NT2/D1 (cell line): ENCODE measurements around the gene MUTYH.

Experiments
- DNase-seq: peaks from one replicate; pipeline ENCODE4 v3.0.0-alpha.2; 2011; ENCODE audit warnings: low read depth, low spot score
- H3K27me3 ChIP-seq: 2 replicates; pipeline ENCODE4 v1.6.0; 2011; ENCODE audit warnings: mild to moderate bottlenecking; ENCODE audit not compliant: insufficient read length, insufficient read depth
- H3K36me3 ChIP-seq: 2 replicates; pipeline ENCODE4 v1.6.1; 2011; ENCODE audit warnings: mild to moderate bottlenecking, low read length, mixed read lengths; ENCODE audit not compliant: insufficient read depth, insufficient read length
- H3K4me1 ChIP-seq: 2 replicates; pipeline ENCODE4 v1.5.1; 2011; ENCODE audit not compliant: insufficient read depth, insufficient read length
- H3K4me3 ChIP-seq: 2 replicates; pipeline ENCODE4 v1.5.1; 2011; ENCODE audit warnings: low read depth; ENCODE audit not compliant: insufficient read length
- H3K9ac ChIP-seq: 2 replicates; pipeline ENCODE4 v1.6.0; 2011; ENCODE audit warnings: low read depth; ENCODE audit not compliant: insufficient read length
- H3K9me3 ChIP-seq: 2 replicates; pipeline ENCODE4 v1.5.1; 2011; ENCODE audit warnings: mild to moderate bottlenecking, low read length; ENCODE audit not compliant: insufficient read depth
- SUZ12 ChIP-seq: IDR thresholded peaks from 2 replicates; pipeline ENCODE4 v1.6.1; 2011; ENCODE audit not compliant: insufficient read length, insufficient read depth; ENCODE audit errors: extremely low read depth
- YY1 ChIP-seq: IDR thresholded peaks from 2 replicates; pipeline ENCODE4 v1.6.1; 2011; ENCODE audit not compliant: insufficient read length, insufficient read depth
- ZNF274 ChIP-seq: IDR thresholded peaks from 2 replicates; pipeline ENCODE4 v1.6.1; 2011; ENCODE audit warnings: mild to moderate bottlenecking, low read depth, low read length

Gene MUTYH

DNA sequence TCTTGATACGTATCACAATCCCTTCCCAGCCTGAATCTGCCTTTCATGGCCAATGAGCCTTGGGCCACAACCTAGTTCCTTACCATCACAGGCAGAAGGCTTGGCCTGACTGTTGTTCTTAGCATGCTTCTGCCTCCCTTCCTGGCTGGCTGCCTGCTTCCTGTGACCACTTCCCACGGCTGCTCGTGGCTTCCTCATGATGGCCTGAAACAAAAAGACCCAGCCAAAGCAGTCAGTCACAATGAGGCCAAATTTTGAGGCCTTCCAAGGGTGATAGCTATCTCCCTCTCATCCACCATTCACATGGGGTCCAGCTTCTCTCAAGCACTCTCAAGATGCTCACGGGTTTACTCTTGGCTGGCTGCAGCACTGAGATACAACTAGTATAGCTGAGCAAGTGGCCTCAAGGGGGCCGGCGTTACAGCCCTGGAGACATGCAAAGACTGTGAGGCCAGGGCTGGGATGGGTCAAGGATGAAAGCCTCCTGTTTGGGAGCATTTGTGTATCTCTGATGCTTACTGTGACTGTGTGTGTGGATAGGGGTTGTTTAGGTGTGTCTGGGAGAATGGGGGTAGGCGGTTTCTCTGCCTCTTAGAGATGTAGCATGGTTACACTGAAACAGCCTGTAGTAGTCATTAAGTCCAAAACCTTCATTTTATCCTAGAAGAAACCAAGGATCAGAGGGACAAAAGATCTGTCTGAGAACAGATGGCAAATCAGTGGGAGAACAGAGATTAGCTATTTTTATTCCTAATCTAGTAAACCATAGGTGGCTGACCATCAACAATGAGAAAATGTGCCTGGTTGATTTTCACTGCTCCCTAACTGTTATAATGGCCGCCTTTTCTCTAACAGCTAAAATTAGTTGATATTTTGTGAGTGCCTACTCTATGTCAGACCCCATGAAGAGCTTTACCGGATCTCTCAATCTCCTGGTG, 5.7 kb downstream of the MUTYH start:
- Histone ChIP-seq H3K4me1 (peaks cover 8% of the 10 kb centered on the region), H3K9me3 (peaks cover 8% of the 10 kb centered on the region; the same call in 1 of the 2 replicates), H3K9ac (no peak overlapping the region), H3K36me3 (peaks cover 64% of the 10 kb centered on the region), H3K27me3 (no peaks in the 10 kb centered on the region), H3K4me3 (no peak overlapping the region)
- DNase-seq, result no peak
- no peak for TF ChIP-seq YY1
- TF ChIP-seq SUZ12, result no peak
- TF ChIP-seq ZNF274, result no peak

DNA sequence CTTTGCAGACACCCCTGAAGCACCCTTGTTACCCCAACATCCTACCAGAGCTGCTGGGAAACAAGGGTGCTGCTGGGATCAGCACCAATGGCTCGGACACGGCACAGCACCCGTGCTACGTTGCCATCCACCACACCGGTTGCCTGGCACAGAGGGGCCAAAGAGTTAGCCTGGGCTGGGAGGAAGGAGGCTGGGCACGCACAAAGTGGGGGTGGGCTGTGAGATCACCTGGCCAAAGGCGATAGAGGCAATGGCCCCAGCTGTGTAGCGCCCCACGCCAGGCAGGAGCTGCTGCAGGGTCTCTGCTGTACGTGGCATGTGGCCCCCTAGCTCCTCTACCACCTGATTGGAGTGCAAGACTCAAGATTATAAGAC, 7.9 kb downstream of the MUTYH start:
- H3K27me3 ChIP-seq, result no peaks in the 10 kb centered on the region
- H3K36me3 ChIP-seq, result peaks cover 65% of the 10 kb centered on the region
- TF ChIP-seq SUZ12 (no peak), YY1 (no peak), ZNF274 (no peak)

DNA sequence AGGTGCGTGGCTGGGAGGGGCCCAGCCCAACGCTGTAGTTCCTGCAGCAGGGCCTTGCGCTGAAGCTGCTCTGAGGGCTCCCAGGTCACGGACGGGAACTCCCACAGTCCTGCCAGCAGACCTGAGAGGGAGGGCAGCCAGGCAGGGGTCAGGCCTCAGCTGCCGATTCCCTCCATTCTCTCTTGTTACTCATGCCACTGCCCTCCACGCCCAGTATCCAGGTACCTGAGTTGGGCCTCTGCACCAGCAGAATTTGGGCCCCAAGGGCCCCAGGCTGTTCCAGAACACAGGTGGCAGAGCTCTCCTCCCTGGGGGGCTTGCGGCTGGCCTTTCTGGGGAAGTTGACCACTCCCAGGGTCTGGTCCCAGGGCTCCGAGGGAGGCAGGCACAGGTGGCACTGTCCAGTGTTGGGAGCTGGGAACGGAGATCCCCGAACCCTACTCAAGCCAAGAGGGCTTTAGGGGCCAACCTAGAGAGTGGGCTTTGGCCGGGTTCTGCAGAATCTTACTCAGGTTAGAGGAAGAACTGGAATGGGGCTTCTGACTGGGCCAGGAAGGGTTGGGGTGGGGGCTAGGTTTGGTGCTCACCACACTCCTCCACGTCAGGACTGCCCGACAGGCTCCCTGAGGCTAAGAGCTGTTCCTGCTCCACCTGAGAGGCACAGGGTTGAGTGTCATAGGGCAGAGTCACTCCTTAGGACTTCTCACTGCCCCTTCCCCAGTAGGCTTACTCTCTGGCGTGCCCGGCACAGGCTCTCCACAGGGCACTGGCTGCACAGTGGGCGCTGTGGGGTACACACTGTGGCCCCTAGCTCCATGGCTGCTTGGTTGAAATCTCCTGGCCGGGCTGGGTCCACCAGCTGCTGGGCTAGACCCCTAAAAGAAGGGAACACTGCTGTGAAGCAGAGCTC, 8.5 kb downstream of the MUTYH start:
- Histone ChIP-seq H3K36me3 (peaks cover 72% of the 10 kb centered on the region), H3K9me3 (no peaks in the 10 kb centered on the region), H3K9ac (no peak overlapping the region), H3K27me3 (no peaks in the 10 kb centered on the region), H3K4me3 (no peak overlapping the region), H3K4me1 (peaks cover 23% of the 10 kb centered on the region)
- no peak for DNase-seq
- no peak for TF ChIP-seq ZNF274
- TF ChIP-seq SUZ12, result no peak
- no peak for TF ChIP-seq YY1

More for the DNA sequence above, 7.9 kb downstream of the MUTYH start:
- no peak for DNase-seq
- no peaks in the 10 kb centered on the region for H3K9me3 ChIP-seq
- no peak overlapping the region for H3K9ac ChIP-seq
- H3K4me1 ChIP-seq, result peaks cover 17% of the 10 kb centered on the region
- H3K4me3 ChIP-seq, result no peak overlapping the region

DNA sequence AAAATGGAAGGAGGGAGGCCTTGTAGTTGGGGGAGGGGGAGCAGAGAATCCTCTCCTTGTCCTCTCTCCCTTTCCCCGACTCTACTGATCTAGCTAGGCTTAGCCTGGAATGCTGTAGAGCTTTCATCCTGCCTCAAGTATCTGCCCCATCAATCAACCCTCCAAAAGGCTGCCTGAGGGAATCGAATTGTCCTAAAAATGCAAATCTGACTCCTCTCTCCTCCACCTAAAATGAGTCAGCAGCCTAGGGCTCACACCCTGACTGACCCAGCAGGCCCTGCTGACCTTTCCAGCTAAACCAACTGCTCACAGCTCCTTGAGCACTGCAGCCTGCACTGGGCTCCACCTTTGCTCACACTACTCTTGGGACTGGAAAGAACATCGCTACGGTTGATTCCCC, 10.8 kb downstream of the MUTYH start:
- DNase-seq, result peak; percentile 94
- TF ChIP-seq SUZ12 (no peak), YY1 (peak; percentile 6)
- H3K9ac ChIP-seq, result peak overlapping the region; percentile 58
- H3K9me3 ChIP-seq, result peaks cover 12% of the 10 kb centered on the region
- no peak overlapping the region for H3K4me3 ChIP-seq
- peaks cover 21% of the 10 kb centered on the region for H3K4me1 ChIP-seq
- H3K36me3 ChIP-seq, result peaks cover 79% of the 10 kb centered on the region
- no peaks in the 10 kb centered on the region for H3K27me3 ChIP-seq

DNA sequence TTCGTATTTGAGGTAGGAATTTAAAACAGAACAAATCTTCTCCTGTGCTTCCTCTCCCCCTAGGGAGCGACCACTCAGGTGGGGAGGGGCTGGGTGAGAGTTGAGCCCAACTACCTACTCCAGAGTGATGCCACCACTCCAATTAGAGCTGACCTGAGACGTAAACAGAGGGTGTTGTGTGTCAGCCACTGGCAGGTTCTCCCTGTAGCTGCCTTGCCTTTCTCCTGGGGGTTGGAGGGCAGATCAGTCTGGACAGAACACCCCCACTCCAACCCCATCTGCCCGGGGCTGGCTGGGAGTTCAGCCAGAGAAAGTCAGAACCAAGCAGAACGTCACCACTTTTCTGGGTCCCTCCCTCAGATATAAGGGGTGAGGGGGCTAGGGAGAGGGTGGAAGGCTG, 11.6 kb downstream of the MUTYH start:
- DNase-seq, result no peak
- H3K36me3 ChIP-seq, result peaks cover 71% of the 10 kb centered on the region
- H3K9me3 ChIP-seq, result peaks cover 18% of the 10 kb centered on the region
- H3K4me3 ChIP-seq, result no peak overlapping the region
- TF ChIP-seq SUZ12, result no peak
- peaks cover 21% of the 10 kb centered on the region for H3K4me1 ChIP-seq
- H3K9ac ChIP-seq, result peak overlapping the region; percentile 58
- H3K27me3 ChIP-seq, result no peaks in the 10 kb centered on the region

DNA sequence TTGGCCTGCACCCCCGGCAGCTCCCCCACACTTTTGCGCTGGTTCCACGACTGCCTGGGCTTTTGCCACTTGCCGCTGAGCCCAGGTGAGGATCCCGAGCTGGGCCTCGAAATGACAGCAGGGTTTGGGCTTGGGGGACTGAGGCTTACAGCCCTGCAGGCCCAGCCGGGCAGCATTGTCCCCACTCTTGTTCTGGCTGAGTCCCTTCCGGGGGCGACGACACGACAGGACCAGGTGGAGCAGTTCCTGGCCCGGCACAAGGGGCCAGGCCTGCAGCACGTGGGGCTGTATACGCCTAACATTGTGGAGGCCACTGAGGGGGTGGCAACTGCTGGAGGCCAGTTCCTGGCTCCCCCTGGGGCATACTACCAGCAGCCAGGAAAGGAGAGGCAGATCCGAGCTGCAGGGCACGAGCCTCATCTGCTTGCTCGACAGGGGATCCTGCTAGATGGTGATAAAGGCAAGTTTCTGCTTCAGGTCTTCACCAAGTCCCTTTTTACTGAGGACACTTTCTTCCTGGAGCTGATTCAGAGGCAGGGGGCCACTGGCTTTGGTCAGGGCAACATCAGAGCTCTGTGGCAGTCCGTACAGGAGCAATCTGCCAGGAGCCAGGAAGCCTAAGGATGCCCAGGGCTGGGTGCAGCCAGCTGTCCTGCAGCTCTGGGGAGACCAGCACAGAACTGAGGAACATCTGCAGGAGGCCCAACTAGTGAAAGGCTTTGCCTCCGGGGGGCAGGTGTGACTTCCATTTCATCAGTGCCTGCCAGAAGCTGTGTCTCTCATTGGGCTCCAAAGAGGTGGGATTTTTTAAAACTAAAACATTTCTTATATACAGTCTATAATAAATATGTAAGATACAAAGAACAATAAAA, 12.4 kb downstream of the MUTYH start:
- no peaks in the 10 kb centered on the region for H3K27me3 ChIP-seq
- peaks cover 25% of the 10 kb centered on the region for H3K9me3 ChIP-seq
- no peak overlapping the region for H3K4me3 ChIP-seq
- TF ChIP-seq YY1 (no peak), ZNF274 (no peak), SUZ12 (no peak)
- peak overlapping the region; percentile 58 for H3K9ac ChIP-seq
- no peak for DNase-seq
- H3K4me1 ChIP-seq, result peaks cover 21% of the 10 kb centered on the region
- H3K36me3 ChIP-seq, result peaks cover 63% of the 10 kb centered on the region
